ENCODE measurements around the gene IYD.

Gene IYD

DNA sequence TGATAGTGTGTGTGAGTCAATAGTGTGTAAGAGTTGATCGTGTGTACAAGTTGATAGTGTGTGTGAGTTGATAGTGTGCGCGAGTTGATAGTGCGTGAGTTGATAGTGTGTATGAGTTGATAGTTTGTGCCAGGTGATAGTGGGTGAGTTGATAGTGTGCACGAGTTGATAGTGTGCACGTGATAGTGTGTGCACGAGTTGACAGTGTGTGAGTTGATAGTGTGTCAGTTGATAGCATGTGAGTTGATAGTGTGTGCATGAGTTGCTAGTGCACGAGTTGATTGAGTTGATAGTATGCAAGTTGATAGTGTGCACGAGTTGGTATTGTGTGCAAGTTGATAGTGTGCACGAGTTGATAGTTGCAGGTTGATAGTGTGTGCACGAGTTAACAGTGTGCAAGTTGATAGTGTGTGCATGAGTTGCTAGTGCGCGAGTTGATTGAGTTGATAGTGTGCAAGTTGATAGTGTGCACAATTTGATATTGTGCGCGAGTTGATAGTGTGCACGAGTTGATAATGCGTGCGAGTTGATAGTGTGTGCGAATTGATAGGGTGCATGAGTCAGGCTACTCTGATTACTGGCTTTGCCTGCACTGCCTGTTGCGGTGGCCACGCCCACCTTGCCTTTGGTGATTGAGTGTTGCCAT, 35.8 kb upstream of the IYD start:
- no peaks in the 10 kb centered on the region for H3K36me3 ChIP-seq (ENCODE audit: control insufficient read depth, insufficient read depth, low read length)
- no peaks in the 10 kb centered on the region for H3K27me3 ChIP-seq (ENCODE audit: control insufficient read depth, insufficient read depth, low read length)
- H3K4me1 ChIP-seq (ENCODE audit: control insufficient read depth, insufficient read depth, low read length): no peaks in the 10 kb centered on the region
- no peak overlapping the region for H3K27ac ChIP-seq (ENCODE audit: low read depth, low read length)
- no peak overlapping the region for H3K9ac ChIP-seq (ENCODE audit: low read depth, low read length)
- H3K4me3 ChIP-seq (ENCODE audit: low read depth, low read length): no peak overlapping the region
- no peaks in the 10 kb centered on the region for H3K9me3 ChIP-seq (ENCODE audit: control insufficient read depth, insufficient read depth, low read length)

DNA sequence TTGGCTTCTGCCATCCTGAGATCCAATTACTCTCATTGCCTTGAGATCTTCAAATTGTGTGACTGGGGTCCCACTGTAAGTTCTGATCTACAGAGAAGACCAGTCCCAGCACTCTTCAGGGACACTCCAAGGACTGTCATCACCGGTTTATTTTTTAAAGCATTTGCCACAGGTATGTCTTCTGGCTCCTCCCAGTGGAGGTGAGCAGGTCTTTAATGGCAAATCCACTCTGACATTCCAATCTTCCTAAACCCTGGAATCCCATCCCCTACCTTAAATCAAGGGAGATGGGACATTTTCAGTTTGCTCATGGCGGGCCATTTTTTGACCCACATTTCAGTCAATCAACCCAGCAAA, 35.2 kb upstream of the IYD start:
- Histone ChIP-seq H3K9ac (ENCODE audit: low read depth, low read length) (no peak overlapping the region), H3K36me3 (ENCODE audit: control insufficient read depth, insufficient read depth, low read length) (no peaks in the 10 kb centered on the region), H3K9me3 (ENCODE audit: control insufficient read depth, insufficient read depth, low read length) (no peaks in the 10 kb centered on the region), H3K4me3 (ENCODE audit: low read depth, low read length) (no peak overlapping the region), H3K4me1 (ENCODE audit: control insufficient read depth, insufficient read depth, low read length) (no peaks in the 10 kb centered on the region), H3K27ac (ENCODE audit: low read depth, low read length) (no peak overlapping the region), H3K27me3 (ENCODE audit: control insufficient read depth, insufficient read depth, low read length) (no peaks in the 10 kb centered on the region)

DNA sequence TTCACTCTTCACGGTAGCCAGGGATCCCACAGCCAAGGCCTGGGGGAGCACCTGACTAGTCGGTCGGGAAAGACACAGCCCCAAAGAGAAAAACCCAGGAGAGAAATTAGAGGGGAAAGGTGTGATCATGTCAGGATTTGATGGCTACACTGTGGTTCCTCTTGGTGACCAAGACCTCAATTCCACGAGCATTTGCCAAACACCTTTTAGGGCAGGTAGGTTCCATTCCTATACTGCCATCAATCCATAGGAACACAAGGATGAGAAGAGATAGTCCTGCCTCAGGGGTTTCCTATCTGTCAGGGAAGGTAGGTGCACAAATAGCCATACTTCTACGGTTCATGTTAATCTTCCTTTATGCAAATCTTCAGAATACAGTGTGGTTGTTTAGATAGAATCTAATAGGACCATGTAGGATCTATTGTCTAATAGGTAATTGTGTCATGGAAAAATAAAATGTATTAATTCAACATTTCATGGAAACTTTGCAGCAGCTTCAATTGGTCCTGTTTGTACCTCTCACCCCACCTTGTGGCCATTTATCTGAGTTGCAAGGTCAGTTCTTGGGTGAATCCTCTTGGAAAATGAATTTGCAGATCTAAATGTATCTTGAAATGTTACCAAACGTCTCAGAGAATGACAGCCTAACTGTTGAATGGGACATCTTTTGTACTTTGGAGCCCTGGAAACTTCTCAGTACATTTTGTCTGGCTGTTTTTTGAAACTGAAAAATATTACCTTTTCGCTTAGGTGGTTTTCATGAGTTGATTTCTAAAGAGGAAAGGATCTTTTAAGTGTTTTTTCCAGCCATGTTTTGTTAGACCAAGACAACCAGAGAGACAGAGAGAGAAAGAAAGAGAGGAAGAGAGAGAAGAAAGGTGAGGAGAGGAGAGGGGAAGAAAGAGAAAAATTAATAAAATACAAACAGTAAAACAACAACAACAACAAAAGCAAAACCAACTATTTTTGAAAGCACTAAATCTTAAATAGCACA, 33.7 kb upstream of the IYD start:
- no peaks in the 10 kb centered on the region for H3K4me1 ChIP-seq (ENCODE audit: control insufficient read depth, insufficient read depth, low read length)
- no peaks in the 10 kb centered on the region for H3K9me3 ChIP-seq (ENCODE audit: control insufficient read depth, insufficient read depth, low read length)
- H3K4me3 ChIP-seq (ENCODE audit: low read depth, low read length): no peak overlapping the region
- H3K9ac ChIP-seq (ENCODE audit: low read depth, low read length): no peak overlapping the region
- H3K27ac ChIP-seq (ENCODE audit: low read depth, low read length): no peak overlapping the region
- no peaks in the 10 kb centered on the region for H3K36me3 ChIP-seq (ENCODE audit: control insufficient read depth, insufficient read depth, low read length)
- no peaks in the 10 kb centered on the region for H3K27me3 ChIP-seq (ENCODE audit: control insufficient read depth, insufficient read depth, low read length)

DNA sequence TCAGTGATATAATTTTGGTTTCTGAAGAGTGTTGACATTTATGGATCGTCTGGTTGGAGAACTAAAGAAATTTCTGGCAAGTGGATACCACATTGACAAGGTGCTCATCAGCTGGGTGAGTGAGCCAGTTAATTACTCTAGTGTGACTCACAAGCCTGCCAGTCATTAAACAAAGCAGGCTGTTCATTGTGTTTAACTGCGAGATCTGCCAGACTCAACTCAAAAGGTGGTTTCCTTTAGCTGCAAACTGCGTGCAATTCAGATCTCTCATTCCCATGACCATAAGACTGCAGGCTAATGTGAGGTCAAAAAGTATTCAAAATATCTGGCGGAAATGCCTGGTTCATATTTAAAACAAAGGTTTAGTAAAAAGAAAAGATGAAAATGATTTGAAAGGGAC, 32.5 kb upstream of the IYD start:
- no peaks in the 10 kb centered on the region for H3K27me3 ChIP-seq (ENCODE audit: control insufficient read depth, insufficient read depth, low read length)
- H3K9me3 ChIP-seq (ENCODE audit: control insufficient read depth, insufficient read depth, low read length): no peaks in the 10 kb centered on the region
- no peaks in the 10 kb centered on the region for H3K36me3 ChIP-seq (ENCODE audit: control insufficient read depth, insufficient read depth, low read length)
- no peak overlapping the region for H3K4me3 ChIP-seq (ENCODE audit: low read depth, low read length)
- no peak overlapping the region for H3K9ac ChIP-seq (ENCODE audit: low read depth, low read length)
- no peaks in the 10 kb centered on the region for H3K4me1 ChIP-seq (ENCODE audit: control insufficient read depth, insufficient read depth, low read length)
- no peak overlapping the region for H3K27ac ChIP-seq (ENCODE audit: low read depth, low read length)

DNA sequence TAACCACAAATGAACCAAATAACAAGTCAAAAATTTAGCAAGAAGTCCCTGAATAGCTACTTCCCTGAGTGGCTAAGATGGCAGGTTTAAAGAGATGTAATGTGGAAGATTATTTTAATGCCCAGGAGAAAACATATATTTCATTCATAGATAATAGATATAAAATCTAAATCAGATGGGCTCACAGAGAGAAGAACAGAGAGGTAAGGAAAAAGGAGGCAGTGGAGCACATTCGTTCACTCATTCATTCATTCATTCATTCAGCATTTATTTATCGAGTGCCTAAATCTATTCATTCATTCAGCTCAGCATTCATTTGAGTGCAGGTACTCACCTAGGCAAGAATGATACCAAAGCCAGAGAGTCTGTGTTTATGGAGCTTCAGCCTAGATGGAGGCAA, 32.1 kb upstream of the IYD start:
- H3K4me3 ChIP-seq (ENCODE audit: low read depth, low read length): no peak overlapping the region
- no peaks in the 10 kb centered on the region for H3K9me3 ChIP-seq (ENCODE audit: control insufficient read depth, insufficient read depth, low read length)
- no peaks in the 10 kb centered on the region for H3K36me3 ChIP-seq (ENCODE audit: control insufficient read depth, insufficient read depth, low read length)
- H3K4me1 ChIP-seq (ENCODE audit: control insufficient read depth, insufficient read depth, low read length): no peaks in the 10 kb centered on the region
- no peak overlapping the region for H3K27ac ChIP-seq (ENCODE audit: low read depth, low read length)
- no peaks in the 10 kb centered on the region for H3K27me3 ChIP-seq (ENCODE audit: control insufficient read depth, insufficient read depth, low read length)
- no peak overlapping the region for H3K9ac ChIP-seq (ENCODE audit: low read depth, low read length)

DNA sequence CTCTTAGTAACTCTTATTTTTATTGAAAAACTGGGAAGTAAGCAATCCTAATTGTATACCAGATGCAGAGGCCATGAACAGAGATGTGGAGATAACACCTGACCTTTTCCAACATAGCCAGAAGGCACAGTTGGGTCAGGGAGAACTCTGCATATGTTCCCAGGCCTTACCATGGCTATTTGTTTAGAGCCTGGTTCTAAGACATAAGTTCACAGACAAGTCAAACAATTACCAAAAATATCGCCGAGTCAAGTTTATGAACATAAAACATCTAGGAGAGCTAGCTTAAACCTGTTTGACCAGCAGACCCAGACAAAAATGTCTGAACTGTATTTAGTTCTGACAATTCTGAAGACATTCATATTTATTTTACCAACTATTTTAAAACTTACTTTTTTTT, 26.7 kb upstream of the IYD start:
- H3K4me3 ChIP-seq (ENCODE audit: low read depth, low read length): no peak overlapping the region
- H3K27ac ChIP-seq (ENCODE audit: low read depth, low read length): no peak overlapping the region
- no peaks in the 10 kb centered on the region for H3K9me3 ChIP-seq (ENCODE audit: control insufficient read depth, insufficient read depth, low read length)
- H3K9ac ChIP-seq (ENCODE audit: low read depth, low read length): no peak overlapping the region
- no peaks in the 10 kb centered on the region for H3K4me1 ChIP-seq (ENCODE audit: control insufficient read depth, insufficient read depth, low read length)
- H3K27me3 ChIP-seq (ENCODE audit: control insufficient read depth, insufficient read depth, low read length): no peaks in the 10 kb centered on the region
- H3K36me3 ChIP-seq (ENCODE audit: control insufficient read depth, insufficient read depth, low read length): no peaks in the 10 kb centered on the region

DNA sequence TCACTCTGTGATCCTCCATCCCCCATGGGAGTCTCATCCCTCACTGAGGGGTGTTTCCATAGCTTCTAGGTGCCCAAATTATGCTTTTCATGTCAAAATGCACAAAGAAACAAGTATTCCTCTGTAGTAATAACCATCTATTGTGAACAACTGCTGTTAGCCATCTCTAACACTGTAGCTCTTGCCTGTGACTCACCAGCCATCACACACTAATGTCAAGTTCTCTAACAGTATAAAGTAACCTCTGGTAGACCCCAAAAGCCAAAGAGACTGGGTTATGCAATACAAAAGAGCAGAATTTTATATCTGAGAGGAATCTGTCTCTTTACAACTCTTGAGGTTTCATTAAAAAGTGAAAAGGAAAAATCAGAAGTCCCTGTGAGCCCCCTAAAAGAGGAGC, 25.4 kb upstream of the IYD start:
- Histone ChIP-seq H3K36me3 (ENCODE audit: control insufficient read depth, insufficient read depth, low read length) (no peaks in the 10 kb centered on the region), H3K27me3 (ENCODE audit: control insufficient read depth, insufficient read depth, low read length) (no peaks in the 10 kb centered on the region), H3K4me3 (ENCODE audit: low read depth, low read length) (no peak overlapping the region), H3K9ac (ENCODE audit: low read depth, low read length) (no peak overlapping the region), H3K9me3 (ENCODE audit: control insufficient read depth, insufficient read depth, low read length) (no peaks in the 10 kb centered on the region), H3K4me1 (ENCODE audit: control insufficient read depth, insufficient read depth, low read length) (no peaks in the 10 kb centered on the region), H3K27ac (ENCODE audit: low read depth, low read length) (no peak overlapping the region)

DNA sequence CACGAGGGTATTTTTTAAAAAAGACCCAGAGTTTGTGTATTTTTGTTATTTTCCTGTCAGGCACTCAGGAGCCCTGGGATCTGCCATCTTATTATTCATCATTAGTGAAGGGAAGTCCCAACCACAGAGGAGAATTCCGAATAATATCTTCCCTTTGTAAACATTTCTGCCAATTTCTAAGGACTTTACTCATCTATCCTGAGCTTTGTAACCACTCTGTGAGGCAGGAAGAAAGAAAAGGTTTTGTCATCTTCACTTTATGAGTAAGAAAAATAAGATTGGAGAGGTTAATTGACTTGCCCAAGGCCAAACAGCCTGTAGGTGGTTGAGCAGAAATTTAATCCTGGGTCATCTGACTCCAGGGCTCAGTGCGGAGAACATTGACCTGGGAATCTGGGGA, 23.0 kb upstream of the IYD start:
- Histone ChIP-seq H3K27me3 (ENCODE audit: control insufficient read depth, insufficient read depth, low read length) (no peaks in the 10 kb centered on the region), H3K4me1 (ENCODE audit: control insufficient read depth, insufficient read depth, low read length) (no peaks in the 10 kb centered on the region), H3K36me3 (ENCODE audit: control insufficient read depth, insufficient read depth, low read length) (no peaks in the 10 kb centered on the region), H3K9ac (ENCODE audit: low read depth, low read length) (no peak overlapping the region), H3K4me3 (ENCODE audit: low read depth, low read length) (no peak overlapping the region), H3K27ac (ENCODE audit: low read depth, low read length) (no peak overlapping the region), H3K9me3 (ENCODE audit: control insufficient read depth, insufficient read depth, low read length) (no peaks in the 10 kb centered on the region)

DNA sequence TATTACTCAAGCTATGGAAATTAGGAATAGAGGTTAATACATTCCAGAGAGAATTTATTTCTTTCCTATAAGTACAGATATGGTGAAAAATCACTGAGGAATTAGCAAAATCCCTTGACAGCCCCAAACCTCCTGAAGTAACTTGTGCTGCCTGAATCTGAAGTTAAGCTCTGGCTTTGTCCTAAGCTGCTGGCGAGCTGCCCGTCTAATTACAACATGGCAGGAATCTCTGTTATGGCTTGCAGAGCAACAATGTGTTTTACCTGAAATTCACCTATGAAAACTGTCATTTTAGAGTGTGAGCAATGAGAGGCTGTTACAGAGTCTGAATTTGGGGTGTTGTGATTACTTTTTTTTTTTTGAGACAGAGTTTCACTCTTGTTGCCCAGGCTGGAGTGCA, 22.5 kb upstream of the IYD start:
- Histone ChIP-seq H3K27me3 (ENCODE audit: control insufficient read depth, insufficient read depth, low read length) (no peaks in the 10 kb centered on the region), H3K36me3 (ENCODE audit: control insufficient read depth, insufficient read depth, low read length) (no peaks in the 10 kb centered on the region), H3K4me1 (ENCODE audit: control insufficient read depth, insufficient read depth, low read length) (no peaks in the 10 kb centered on the region), H3K4me3 (ENCODE audit: low read depth, low read length) (no peak overlapping the region), H3K27ac (ENCODE audit: low read depth, low read length) (no peak overlapping the region), H3K9me3 (ENCODE audit: control insufficient read depth, insufficient read depth, low read length) (no peaks in the 10 kb centered on the region), H3K9ac (ENCODE audit: low read depth, low read length) (no peak overlapping the region)

DNA sequence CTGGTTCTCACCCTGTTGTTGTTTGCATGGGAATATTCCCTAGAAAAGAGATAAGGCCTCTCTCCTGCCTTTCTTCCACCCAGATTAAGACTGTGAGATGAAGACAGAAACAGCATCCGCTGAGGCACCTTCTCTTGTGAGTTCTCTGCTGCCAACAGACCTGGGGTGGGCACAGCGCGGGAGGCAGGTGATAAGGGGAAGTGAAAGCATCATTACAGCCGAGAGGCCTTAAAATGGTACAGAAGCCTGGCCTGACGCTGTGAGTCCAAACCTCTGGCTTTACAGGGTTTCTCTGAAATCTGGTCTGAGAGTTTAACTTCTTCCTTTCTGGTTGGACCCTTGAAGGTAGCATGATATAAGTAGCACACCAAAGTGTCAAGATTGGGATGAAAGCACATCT, 21.0 kb upstream of the IYD start:
- Histone ChIP-seq H3K36me3 (ENCODE audit: control insufficient read depth, insufficient read depth, low read length) (no peaks in the 10 kb centered on the region), H3K9ac (ENCODE audit: low read depth, low read length) (no peak overlapping the region), H3K27ac (ENCODE audit: low read depth, low read length) (no peak overlapping the region), H3K4me1 (ENCODE audit: control insufficient read depth, insufficient read depth, low read length) (no peaks in the 10 kb centered on the region), H3K4me3 (ENCODE audit: low read depth, low read length) (no peak overlapping the region), H3K27me3 (ENCODE audit: control insufficient read depth, insufficient read depth, low read length) (no peaks in the 10 kb centered on the region), H3K9me3 (ENCODE audit: control insufficient read depth, insufficient read depth, low read length) (no peaks in the 10 kb centered on the region)

DNA sequence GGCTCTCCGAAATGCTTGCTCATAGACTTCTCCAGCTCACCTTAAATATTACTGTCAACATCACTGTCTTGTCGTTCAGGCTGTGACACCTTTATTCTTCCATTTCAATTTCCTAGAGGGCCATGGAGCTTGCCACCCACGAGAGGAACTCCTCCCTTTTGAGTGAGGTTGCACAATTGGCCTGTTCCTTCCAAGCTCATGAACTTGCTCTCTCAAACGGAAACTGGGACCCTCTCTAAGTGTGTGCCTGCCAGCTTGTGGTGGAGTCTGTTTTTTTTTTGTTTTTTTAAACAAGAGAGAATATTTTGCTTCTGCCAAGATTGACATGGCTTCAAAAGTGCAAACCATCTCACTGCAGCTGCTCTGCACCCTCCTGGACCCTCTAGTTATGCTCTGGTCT, 19.3 kb upstream of the IYD start:
- Histone ChIP-seq H3K36me3 (ENCODE audit: control insufficient read depth, insufficient read depth, low read length) (no peaks in the 10 kb centered on the region), H3K9ac (ENCODE audit: low read depth, low read length) (no peak overlapping the region), H3K4me1 (ENCODE audit: control insufficient read depth, insufficient read depth, low read length) (no peaks in the 10 kb centered on the region), H3K4me3 (ENCODE audit: low read depth, low read length) (no peak overlapping the region), H3K9me3 (ENCODE audit: control insufficient read depth, insufficient read depth, low read length) (no peaks in the 10 kb centered on the region), H3K27ac (ENCODE audit: low read depth, low read length) (no peak overlapping the region), H3K27me3 (ENCODE audit: control insufficient read depth, insufficient read depth, low read length) (no peaks in the 10 kb centered on the region)
